SK-N-SH (cell line): Measurements from ENCODE around the gene PAQR6. TPM values are rescaled to one million over a fixed set of nuclear protein-coding genes. Genes with fewer than 3 reads are reported as not detected.

Experiments used
- CTCF ChIA-PET: fragments of 300-600, 350-600 bp; formaldehyde crosslinking; extraction: SDS; loops from one replicate; lab custom pipeline; 2021; lab: Yijun Ruan, JAX
- POLR2A ChIA-PET: fragments of 350-600 bp; sonication (Branson Sonifier 250); formaldehyde crosslinking; extraction: SDS; loops from one replicate; lab custom pipeline; 2020; ENCODE audit warnings: antibody characterized with exemption, inconsistent platforms; lab: Yijun Ruan, JAX
- DNase-seq: peaks from one replicate; pipeline ENCODE4 v3.0.0; 2012
- H2AFZ ChIP-seq: fragments of 200-600 bp; sonication (generic); 2 replicates; pipeline ENCODE4 v1.8.1; 2016; ENCODE audit warnings: antibody characterized with exemption, mild to moderate bottlenecking, low read depth
- H3F3A ChIP-seq: fragments of 200-600 bp; sonication (generic); replicated peaks from 2 replicates; pipeline ENCODE3; 2016; ENCODE audit warnings: antibody characterized with exemption, mild to moderate bottlenecking; ENCODE audit not compliant: insufficient read depth
- H3K27ac ChIP-seq, 2 experiments: fragments of 200-500 bp in 1 of 2; fragments of 200-600 bp in 1 of 2; sonication (Bioruptor generic) in 1 of 2; sonication (generic), shearing (Covaris generic) in 1 of 2; 2 replicates each; pipeline versions ENCODE4 v1.5.1 to v1.6.1; 2014 to 2016; ENCODE audit warnings: low read depth in 2 of 2, inconsistent platforms in 1 of 2, low read length in 1 of 2, mild to moderate bottlenecking in 1 of 2, mixed read lengths in 1 of 2
- H3K27me3 ChIP-seq: fragments of 200-600 bp; sonication (generic), shearing (Covaris generic); 2 replicates; pipeline ENCODE4 v1.6.1; 2016; ENCODE audit warnings: mixed run types; ENCODE audit not compliant: insufficient read depth
- H3K36me3 ChIP-seq, 2 experiments: fragments of 200-500 bp in 1 of 2; fragments of 200-600 bp in 1 of 2; sonication (Bioruptor generic) in 1 of 2; sonication (generic) in 1 of 2; replicated peaks in 1 of 2; 2 replicates each; pipeline versions ENCODE3 to v1.5.1; 2014 to 2016; ENCODE audit warnings: low read length in 1 of 2, mild to moderate bottlenecking in 1 of 2; ENCODE audit not compliant: insufficient read depth in 2 of 2, control insufficient read depth in 1 of 2
- H3K4me1 ChIP-seq, 2 experiments: fragments of 200-500 bp in 1 of 2; fragments of 200-600 bp in 1 of 2; sonication (Bioruptor generic) in 1 of 2; sonication (generic), shearing (Covaris generic) in 1 of 2; 2 replicates each; pipeline versions ENCODE4 v1.5.1 to v1.6.1; 2014 to 2016; ENCODE audit warnings: low read depth in 1 of 2, low read length in 1 of 2, mixed run types in 1 of 2; ENCODE audit not compliant: insufficient read depth in 2 of 2, control insufficient read depth in 1 of 2
- H3K4me2 ChIP-seq: fragments of 200-600 bp; sonication (generic), shearing (Covaris generic); 2 replicates; pipeline ENCODE4 v1.6.1; 2017; ENCODE audit warnings: mixed run types
- H3K4me3 ChIP-seq, 2 experiments: fragments of 200-500 bp in 1 of 2; fragments of 200-600 bp in 1 of 2; sonication (Bioruptor generic) in 1 of 2; sonication (generic), shearing (Covaris generic) in 1 of 2; 2 replicates each; pipeline versions ENCODE4 v1.5.1 to v1.8.1; 2014 to 2016; ENCODE audit warnings: low read depth in 2 of 2, inconsistent platforms in 1 of 2, low read length in 1 of 2, mild to moderate bottlenecking in 1 of 2, mixed read lengths in 1 of 2, moderate library complexity in 1 of 2
- H3K79me2 ChIP-seq: fragments of 200-600 bp; sonication (generic); 2 replicates; pipeline ENCODE4 v1.8.1; 2017; ENCODE audit warnings: mild to moderate bottlenecking; ENCODE audit not compliant: insufficient read depth
- H3K9ac ChIP-seq: fragments of 200-600 bp; sonication (generic); 2 replicates; pipeline ENCODE4 v1.6.1; 2017; ENCODE audit warnings: mixed run types
- H3K9me2 ChIP-seq: fragments of 200-600 bp; sonication (generic); 2 replicates; pipeline ENCODE4 v1.6.1; 2017; ENCODE audit warnings: mixed run types
- H3K9me3 ChIP-seq: fragments of 200-600 bp; sonication (generic); 2 replicates; pipeline ENCODE4 v1.6.1; 2017; ENCODE audit warnings: mixed run types, mild to moderate bottlenecking, moderate library complexity
- H4K20me1 ChIP-seq: fragments of 200-600 bp; sonication (generic); 2 replicates; pipeline ENCODE4 v1.6.1; 2017; ENCODE audit warnings: mild to moderate bottlenecking, mixed run types; ENCODE audit not compliant: insufficient read depth
- ELF1 ChIP-seq: IDR thresholded peaks from 2 replicates; pipeline ENCODE4 v1.4.0; 2012
- EP300 ChIP-seq, 2 experiments: IDR thresholded peaks; 2 replicates each; pipeline versions ENCODE4 v1.4.0 to v1.6.1; 2012; ENCODE audit warnings: borderline replicate concordance in 1 of 2, low read depth in 1 of 2, low read length in 1 of 2
- FOSL2 ChIP-seq: IDR thresholded peaks from 2 replicates; pipeline ENCODE4 v1.4.0; 2012; ENCODE audit warnings: low read depth, mild to moderate bottlenecking, moderate library complexity, borderline replicate concordance
- FOXJ3 ChIP-seq: sonication (generic); formaldehyde crosslinking; IDR thresholded peaks from 2 replicates; pipeline ENCODE4 v1.5.1; 2020; ENCODE audit warnings: mild to moderate bottlenecking, missing genetic modification reagents
- FOXM1 ChIP-seq: IDR thresholded peaks from 2 replicates; pipeline ENCODE4 v1.4.0; 2012; ENCODE audit warnings: low read depth, mild to moderate bottlenecking
- GABPA ChIP-seq: IDR thresholded peaks from 2 replicates; pipeline ENCODE4 v1.4.0; 2012; ENCODE audit warnings: low read depth, mild to moderate bottlenecking
- JUND ChIP-seq: IDR thresholded peaks from 2 replicates; pipeline ENCODE4 v1.4.0; 2012
- POLR2AphosphoS5 ChIP-seq: IDR thresholded peaks from 2 replicates; pipeline ENCODE4 v1.6.1; 2012; ENCODE audit warnings: low read depth, low read length
- RAD21 ChIP-seq: IDR thresholded peaks from 2 replicates; pipeline ENCODE4 v1.6.1; 2012; ENCODE audit warnings: mild to moderate bottlenecking, low read length
- RXRA ChIP-seq: IDR thresholded peaks from 2 replicates; pipeline ENCODE4 v1.4.0; 2012; ENCODE audit warnings: low read depth, mild to moderate bottlenecking, borderline replicate concordance
- SIN3A ChIP-seq: IDR thresholded peaks from 2 replicates; pipeline ENCODE4 v1.6.1; 2012; ENCODE audit warnings: low read depth, mild to moderate bottlenecking, low read length, moderate library complexity, borderline replicate concordance
- TAF1 ChIP-seq: IDR thresholded peaks from 2 replicates; pipeline ENCODE4 v1.6.1; 2012; ENCODE audit warnings: low read depth, mild to moderate bottlenecking, low read length, moderate library complexity, borderline replicate concordance
- TCF12 ChIP-seq: IDR thresholded peaks from 2 replicates; pipeline ENCODE4 v1.4.0; 2012
- TEAD4 ChIP-seq: IDR thresholded peaks from 2 replicates; pipeline ENCODE4 v1.4.0; 2012; ENCODE audit warnings: mild to moderate bottlenecking, borderline replicate concordance; ENCODE audit not compliant: insufficient read depth
- ZBTB33 ChIP-seq: IDR thresholded peaks from 2 replicates; pipeline ENCODE4 v1.4.0; 2012; ENCODE audit warnings: low read depth, borderline replicate concordance
- WGBS: methylation state at CpG from one replicate; pipeline ENCODE4 v1.1.6; 2017; ENCODE audit warnings: low lambda C conversion rate; 5-methylcytosine and 5-hydroxymethylcytosine counted together
- polyA plus RNA-seq, 3 experiments: library from polyadenylated mRNA; depleted of rRNA; stranded (reverse); fragments of >200 nt; gene quantifications; 2 replicates each; pipeline ENCODE4 v1.2.3, GENCODE V29; 2012
- TF ChIP-seq, protein P1 (sequence below): fragments of 150-350 bp; IDR thresholded peaks from 2 replicates; pipeline ENCODE4 v1.6.1; 2016; ENCODE audit warnings: mild to moderate bottlenecking, low read depth, low read length
- TF ChIP-seq, protein P2 (sequence below): fragments of 150-350 bp; IDR thresholded peaks from 2 replicates; pipeline ENCODE4 v1.6.1; 2017; ENCODE audit warnings: antibody characterized with exemption, low read length, low read depth, borderline replicate concordance

PAQR6 gene
- polyA plus RNA-seq, 1 of the 3 experiments (the other 2 are of a cell fraction), result 2.4 TPM

- no peak for TF ChIP-seq POLR2AphosphoS5
- TF ChIP-seq SIN3A, result no peak
- TF ChIP-seq TCF12, result no peak
- TF ChIP-seq FOXJ3 (CRISPR knock-in tag), result no peak
- no peak for TF ChIP-seq RAD21
- TF ChIP-seq, protein P1, sequence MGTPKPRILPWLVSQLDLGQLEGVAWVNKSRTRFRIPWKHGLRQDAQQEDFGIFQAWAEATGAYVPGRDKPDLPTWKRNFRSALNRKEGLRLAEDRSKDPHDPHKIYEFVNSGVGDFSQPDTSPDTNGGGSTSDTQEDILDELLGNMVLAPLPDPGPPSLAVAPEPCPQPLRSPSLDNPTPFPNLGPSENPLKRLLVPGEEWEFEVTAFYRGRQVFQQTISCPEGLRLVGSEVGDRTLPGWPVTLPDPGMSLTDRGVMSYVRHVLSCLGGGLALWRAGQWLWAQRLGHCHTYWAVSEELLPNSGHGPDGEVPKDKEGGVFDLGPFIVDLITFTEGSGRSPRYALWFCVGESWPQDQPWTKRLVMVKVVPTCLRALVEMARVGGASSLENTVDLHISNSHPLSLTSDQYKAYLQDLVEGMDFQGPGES, result no peak
- TF ChIP-seq GABPA, result no peak
- no peak for TF ChIP-seq FOXM1
- TF ChIP-seq TAF1, result no peak
- TF ChIP-seq RXRA, result no peak
- TF ChIP-seq, protein P2, sequence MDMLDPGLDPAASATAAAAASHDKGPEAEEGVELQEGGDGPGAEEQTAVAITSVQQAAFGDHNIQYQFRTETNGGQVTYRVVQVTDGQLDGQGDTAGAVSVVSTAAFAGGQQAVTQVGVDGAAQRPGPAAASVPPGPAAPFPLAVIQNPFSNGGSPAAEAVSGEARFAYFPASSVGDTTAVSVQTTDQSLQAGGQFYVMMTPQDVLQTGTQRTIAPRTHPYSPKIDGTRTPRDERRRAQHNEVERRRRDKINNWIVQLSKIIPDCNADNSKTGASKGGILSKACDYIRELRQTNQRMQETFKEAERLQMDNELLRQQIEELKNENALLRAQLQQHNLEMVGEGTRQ, result no peak
- TF ChIP-seq TEAD4, result no peak
- TF ChIP-seq FOSL2, result no peak
- no peak for TF ChIP-seq ZBTB33
- TF ChIP-seq EP300 (IDR thresholded peaks at IDR 0.05; ENCODE audit: borderline replicate concordance in 1 of 2, low read depth in 1 of 2, low read length in 1 of 2), result no peak
- TF ChIP-seq ELF1, result no peak
- no peak for TF ChIP-seq JUND
- no peaks in the 10 kb centered on the region for H3K79me2 ChIP-seq
- CTCF ChIA-PET, result interaction anchor here (2.2 to 3.9 kb wide), 2 partner anchors 10 to 49 kb away, joined by 8 to 24 read pairs; no protein-coding TSS in a partner anchor
- H3K27ac ChIP-seq, result no peak overlapping the region
- peaks cover 69 to 81% of the 10 kb centered on the region in 2 experiments for H3K36me3 ChIP-seq
- POLR2A ChIA-PET, result no interaction called here
- peaks cover 19% of the 10 kb centered on the region for H3F3A ChIP-seq
- no peaks in the 10 kb centered on the region for H4K20me1 ChIP-seq
- H3K9me2 ChIP-seq, result no peaks in the 10 kb centered on the region
- H3K9me3 ChIP-seq, result no peaks in the 10 kb centered on the region
- no peaks in the 10 kb centered on the region for H3K27me3 ChIP-seq
- H3K4me1 ChIP-seq, result no peaks in the 10 kb centered on the region
- H3K4me2 ChIP-seq, result no peak overlapping the region
- DNase-seq, result no peak
- 100% methylated on average over 2 of the region's 3 CpGs for WGBS
- H3K4me3 ChIP-seq, result no peak overlapping the region
- H2AFZ ChIP-seq, result no peak overlapping the region
- H3K9ac ChIP-seq, result no peak overlapping the region
Observed at GRCh38 chr1:156270314-156270713, 22.5 kb upstream of the PAQR6 start.
